Mucosa of gallbladder (tissue), 1 donor: ENCODE data around the gene VWC2L. TPM values are rescaled to one million over a fixed set of nuclear protein-coding genes. Genes with fewer than 3 reads are reported as not detected.

ENCODE experiments used
- DNase-seq: peaks from one replicate; pipeline ENCODE4 v3.0.0-alpha.2; 2020; ENCODE audit warnings: low spot score
- total RNA-seq: library from RNA; stranded (reverse); gene quantifications from one replicate; pipeline ENCODE4 v1.2.1, GENCODE V29; 2021
- donor health status: DM: no; HTN: no; CAD: no.

The VWC2L gene
- total RNA-seq, 1 donor from 2014 or later, result not detected

DNA sequence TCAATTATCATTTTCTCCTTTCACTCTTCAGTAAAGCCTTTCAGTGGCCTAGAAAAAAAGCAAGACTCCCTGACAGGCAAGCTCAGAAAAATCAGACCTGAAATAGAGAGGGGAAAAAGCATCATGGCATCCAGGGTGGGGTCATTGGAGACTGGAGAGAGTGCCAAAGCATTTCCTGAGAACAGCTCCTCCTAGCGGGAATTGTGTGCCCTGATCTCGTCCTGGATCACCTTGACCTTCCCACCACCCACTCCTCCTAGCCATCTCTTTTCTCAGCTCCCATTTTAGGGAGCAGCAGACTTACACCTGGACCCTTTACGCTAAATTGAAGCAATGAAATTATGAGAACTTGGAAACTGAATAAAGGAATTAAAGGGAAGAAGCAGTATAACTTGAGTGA, 176.6 kb downstream of the VWC2L start:
- no peak for DNase-seq

DNA sequence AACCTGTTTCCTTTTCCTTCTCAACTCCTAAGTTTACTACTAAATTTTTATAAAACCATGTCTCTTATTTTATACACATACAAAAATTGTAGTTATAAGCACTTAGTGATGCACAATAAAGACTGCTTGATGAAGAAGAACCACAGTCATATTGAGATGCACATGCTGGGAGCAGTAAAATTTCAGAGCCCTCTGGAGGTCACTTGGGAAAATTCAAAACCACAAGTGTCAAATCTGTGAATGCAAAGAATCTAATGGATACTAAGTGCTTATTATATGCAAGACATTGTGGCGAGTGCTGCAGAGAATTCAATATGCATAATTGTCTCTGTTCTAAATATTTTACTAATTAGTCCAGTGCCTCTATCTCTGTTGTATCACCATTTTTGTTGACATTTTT, 180.5 kb downstream of the VWC2L start:
- no peak for DNase-seq

DNA sequence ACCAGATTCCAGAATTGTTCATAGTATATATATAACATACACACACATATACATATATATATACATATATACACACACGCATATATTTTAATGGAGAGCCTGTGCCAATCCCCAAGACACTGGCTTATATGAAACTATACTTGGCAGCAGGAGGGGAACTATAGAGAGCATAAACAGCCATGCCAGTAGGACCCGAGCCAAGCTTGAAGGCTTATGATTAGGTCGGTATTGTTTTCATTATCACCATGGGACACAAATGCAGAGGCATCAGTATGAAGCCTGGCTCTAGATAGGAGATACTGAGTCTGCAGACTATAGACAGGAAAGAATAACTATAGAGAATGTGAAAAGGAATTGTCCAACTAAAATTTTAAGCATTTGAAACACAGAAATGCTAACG, 181.2 kb downstream of the VWC2L start:
- DNase-seq, result no peak

DNA sequence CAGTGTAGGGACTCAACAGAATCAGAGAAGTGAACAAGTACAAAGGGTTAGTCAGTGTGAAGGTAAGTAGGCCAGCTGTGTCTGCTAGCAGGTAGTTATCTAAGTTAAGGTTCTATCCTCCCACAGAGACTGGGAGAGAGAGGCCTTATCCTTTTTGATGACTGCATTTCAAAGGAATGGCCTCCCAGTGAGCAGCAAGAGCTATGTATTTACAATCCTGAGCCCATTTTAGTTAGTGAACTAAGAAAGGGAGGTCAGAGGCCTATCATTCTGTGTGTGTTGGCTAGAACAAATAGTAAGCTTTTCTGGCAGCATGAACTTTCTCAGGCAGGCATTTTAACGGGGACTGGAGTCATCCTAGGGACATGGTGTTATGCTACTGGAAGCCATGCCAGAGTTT, 182.9 kb downstream of the VWC2L start:
- peak; percentile 41 for DNase-seq

DNA sequence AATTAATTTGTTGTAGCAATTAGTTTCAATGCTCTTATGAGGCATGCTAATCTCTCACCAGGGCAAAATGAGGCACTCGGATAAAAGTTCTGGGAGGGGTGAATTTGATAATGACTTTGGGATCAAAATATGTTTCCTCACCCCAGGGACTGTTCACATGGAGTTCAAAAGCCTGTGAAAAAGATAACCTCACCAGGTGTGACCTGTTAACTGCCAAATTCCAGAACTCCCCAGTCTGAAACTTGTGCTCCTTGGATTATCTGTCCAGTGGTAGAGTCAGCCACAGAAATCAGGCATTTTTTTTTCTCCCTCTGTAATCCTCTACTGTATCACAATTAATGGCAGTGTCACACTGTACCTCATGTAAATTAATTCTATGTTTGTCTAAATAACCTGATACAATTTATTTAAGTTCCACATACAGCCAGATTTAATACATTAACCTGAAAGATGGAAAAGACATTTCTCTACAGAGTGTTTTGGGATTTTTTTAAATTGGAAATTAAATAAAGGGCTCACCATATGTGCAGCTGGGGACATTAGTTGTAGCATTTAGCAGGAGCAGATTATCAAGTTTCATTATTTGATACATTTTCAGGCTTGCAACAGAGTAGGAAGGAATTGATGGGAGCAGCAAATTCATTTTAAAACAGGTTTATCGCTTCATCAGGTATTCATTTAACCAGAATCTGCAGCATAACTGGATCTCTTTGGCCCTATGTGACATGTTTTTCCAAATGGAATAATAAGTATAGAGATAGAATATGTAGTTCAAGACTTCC, 191.2 kb downstream of the VWC2L start:
- DNase-seq, result no peak

DNA sequence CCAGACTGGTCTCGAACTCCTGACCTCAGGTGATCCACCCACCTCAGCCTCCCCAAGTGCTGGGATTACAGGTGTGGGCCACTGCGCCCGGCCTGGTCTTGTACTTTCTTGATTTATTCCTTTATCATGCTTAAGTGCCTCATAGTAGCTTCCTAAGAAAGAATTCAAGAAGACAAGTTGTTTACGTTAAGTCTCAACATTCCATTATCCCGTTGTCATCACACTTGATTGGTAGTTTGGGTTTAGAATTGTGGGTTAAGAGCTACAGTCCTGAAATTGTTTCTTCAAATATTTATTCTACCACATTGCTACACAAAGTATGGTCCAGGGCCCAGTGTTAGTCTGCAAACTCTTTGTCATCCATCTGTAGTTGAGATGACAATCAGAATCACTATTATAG, 194.0 kb downstream of the VWC2L start:
- DNase-seq, result no peak

DNA sequence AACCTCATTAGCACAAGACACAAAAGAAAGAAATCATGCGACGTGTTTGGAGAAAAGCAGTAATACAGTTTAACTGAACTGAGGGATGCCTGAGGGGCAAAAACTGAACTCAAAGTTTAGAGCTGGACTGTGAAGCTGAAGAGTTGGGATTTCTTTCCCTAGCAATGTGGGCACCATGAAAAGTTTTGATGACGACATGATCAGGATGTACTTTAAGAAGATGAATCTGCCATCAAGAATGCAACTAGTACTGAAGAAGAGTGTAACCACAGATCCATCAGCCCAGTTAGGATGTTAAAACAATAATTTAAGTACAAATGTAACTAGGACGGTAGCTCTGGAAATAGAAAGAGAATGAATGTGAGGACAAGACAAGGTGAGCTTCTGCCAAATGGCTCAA, 196.2 kb downstream of the VWC2L start:
- DNase-seq, result no peak

DNA sequence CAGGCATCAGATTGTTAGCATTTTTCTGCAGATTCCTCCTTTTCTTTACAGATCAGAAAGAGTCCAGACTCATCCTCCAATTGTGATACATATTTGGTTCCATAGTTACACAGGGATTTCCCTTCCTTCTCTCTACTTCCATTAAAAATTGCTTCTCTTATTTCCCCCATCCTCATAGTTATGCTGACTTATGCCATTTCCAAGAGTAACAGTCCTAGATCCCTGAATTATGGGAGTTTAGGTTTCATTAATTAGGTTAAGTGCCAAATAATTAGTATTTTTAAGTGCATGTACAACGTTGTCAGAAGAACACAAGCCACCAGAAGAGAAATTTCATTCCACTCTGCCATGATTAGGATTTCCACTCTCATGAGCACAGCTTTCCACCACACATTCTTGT, 200.2 kb downstream of the VWC2L start:
- DNase-seq, result no peak

DNA sequence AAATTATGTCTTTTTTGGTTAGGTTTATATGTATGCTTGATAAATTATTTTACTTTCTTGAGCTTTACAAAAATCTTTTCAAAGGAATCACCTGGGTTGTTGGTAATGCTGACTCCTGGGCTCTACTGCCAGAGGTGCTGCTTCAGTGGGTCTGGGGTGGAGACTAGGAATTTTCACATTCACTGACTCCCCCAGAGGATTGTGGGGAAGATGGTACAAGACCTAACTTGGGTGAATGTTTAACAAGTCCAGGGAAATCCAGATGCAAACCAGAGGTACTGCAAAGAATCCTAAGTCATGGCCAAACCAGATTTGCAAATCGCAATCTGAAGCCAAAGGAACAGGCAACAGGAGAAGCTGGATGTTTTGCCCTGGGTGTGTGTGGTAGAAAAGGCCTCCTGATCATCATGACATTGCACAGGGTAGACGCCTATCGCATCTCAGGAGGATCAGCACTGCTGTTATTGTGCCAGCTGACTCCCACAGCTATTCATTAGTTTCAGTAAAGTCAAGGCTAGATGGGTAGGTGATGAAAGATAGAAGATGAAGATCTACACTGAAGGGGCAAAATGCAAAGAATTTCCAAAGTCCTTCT, 213.4 kb downstream of the VWC2L start:
- DNase-seq, result no peak

DNA sequence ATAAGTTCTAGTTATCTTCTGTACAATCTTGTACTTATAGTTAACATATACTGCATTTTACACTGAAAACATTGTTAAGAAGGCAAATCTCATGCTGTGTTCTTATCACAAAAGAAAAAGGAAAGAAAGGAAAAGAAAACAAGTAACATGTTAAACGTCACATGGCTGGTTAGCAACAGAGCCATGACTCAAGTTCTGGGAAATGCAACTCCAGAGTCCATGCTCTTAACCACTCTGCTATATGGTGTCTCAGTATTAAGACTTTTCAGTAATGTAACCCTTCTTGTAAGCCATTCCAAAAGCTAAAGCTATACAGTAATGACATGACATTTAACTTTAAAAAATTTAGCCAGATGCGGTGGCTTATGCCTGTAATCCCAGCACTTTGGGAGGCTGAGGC, 217.2 kb downstream of the VWC2L start:
- no peak for DNase-seq
